ENCODE results near the gene TMEM178B. TPM values are rescaled to one million over a fixed set of nuclear protein-coding genes. Genes with fewer than 3 reads are reported as not detected.

Gene TMEM178B
- polyA plus RNA-seq, 1 of the 3 experiments (the other 2 are of a cell fraction): 0.20 TPM

- no peaks in the 10 kb centered on the region for H3K36me3 ChIP-seq (replicated peaks in 1 of 2; ENCODE audit: control insufficient read depth in 1 of 2, insufficient read depth in 2 of 2, low read length in 1 of 2)
- 56% methylated on average over 1 of the region's 1 CpG for WGBS (ENCODE audit: low lambda C conversion rate)
- no peaks in the 10 kb centered on the region for H3K79me2 ChIP-seq (ENCODE audit: insufficient read depth)
- no peak overlapping the region for H3K4me3 ChIP-seq (ENCODE audit: low read depth in 2 of 2, low read length in 1 of 2)
- H3K4me1 ChIP-seq (ENCODE audit: control insufficient read depth in 1 of 2, insufficient read depth in 2 of 2, low read depth in 1 of 2, low read length in 1 of 2): peaks cover 0 to 12% of the 10 kb centered on the region in 2 experiments; a peak in 1 of 4 replicates
- TF ChIP-seq ZBTB33 (IDR thresholded peaks at IDR 0.05; ENCODE audit: borderline replicate concordance, low read depth): no peak
- TF ChIP-seq PBX3 (IDR thresholded peaks at IDR 0.05): no peak
- TF ChIP-seq YY1 (IDR thresholded peaks at IDR 0.05; ENCODE audit: low read depth): no peak
- TF ChIP-seq USF2 (IDR thresholded peaks at IDR 0.05; ENCODE audit: borderline replicate concordance, low read depth, low read length): no peak
- no peak for TF ChIP-seq TAF1 (IDR thresholded peaks at IDR 0.05; ENCODE audit: borderline replicate concordance, low read depth, low read length)
- TF ChIP-seq TEAD4 (IDR thresholded peaks at IDR 0.05; ENCODE audit: borderline replicate concordance, insufficient read depth): no peak
- TF ChIP-seq EZH2phosphoT487 (IDR thresholded peaks at IDR 0.05; ENCODE audit: borderline replicate concordance, low read depth): no peak
- no peak for TF ChIP-seq CHD2 (IDR thresholded peaks at IDR 0.05; ENCODE audit: low read length, partially characterized antibody)
- no peak for TF ChIP-seq MXI1 (IDR thresholded peaks at IDR 0.05; ENCODE audit: low read depth, low read length)
- TF ChIP-seq NFIC (IDR thresholded peaks at IDR 0.05; ENCODE audit: borderline replicate concordance): no peak
- no peak for TF ChIP-seq USF1 (IDR thresholded peaks at IDR 0.05; ENCODE audit: borderline replicate concordance, low read depth)
- no peak for TF ChIP-seq RCOR1 (IDR thresholded peaks at IDR 0.05; ENCODE audit: low read length)
- TF ChIP-seq RAD21 (IDR thresholded peaks at IDR 0.05; ENCODE audit: low read length): no peak
- no peak for TF ChIP-seq CTCF (IDR thresholded peaks at IDR 0.05)
- no peak for TF ChIP-seq MAX (IDR thresholded peaks at IDR 0.05; ENCODE audit: low read depth)
- no peak for TF ChIP-seq TCF12 (IDR thresholded peaks at IDR 0.05)
- no peaks in the 10 kb centered on the region for H4K20me1 ChIP-seq (ENCODE audit: insufficient read depth)
- CTCF ChIA-PET: no interaction called here
- POLR2A ChIA-PET: no interaction called here
- H3K9ac ChIP-seq: no peak overlapping the region
- H3F3A ChIP-seq (replicated peaks; ENCODE audit: insufficient read depth): no peaks in the 10 kb centered on the region
- no peaks in the 10 kb centered on the region for H3K9me3 ChIP-seq
- no peak overlapping the region for H3K27ac ChIP-seq (ENCODE audit: low read depth in 2 of 2, low read length in 1 of 2)
- H3K4me2 ChIP-seq: no peak overlapping the region
- no peak for DNase-seq
- H2AFZ ChIP-seq (ENCODE audit: low read depth): no peak overlapping the region
- no peaks in the 10 kb centered on the region for H3K27me3 ChIP-seq (ENCODE audit: insufficient read depth)
- no peaks in the 10 kb centered on the region for H3K9me2 ChIP-seq
These were observed 49.7 kb downstream of the TMEM178B start for GRCh38 chr7:141123522-141123921.

Measured in SK-N-SH (cell line).